HG02678 (cell line): ENCODE results near the gene HSD17B10.
A peak's percentile ranks its signal among the peaks of the same experiment; 100 is the strongest.
"Not testable (repeated sequence)": the region's sequence is repeated elsewhere in the genome, so short reads cannot be mapped to it uniquely, and the experiment has no call there.

ENCODE experiments used
- ATAC-seq: cut with Tn5 transposase; IDR thresholded peaks from one replicate; pipeline ENCODE4 v1.9.1; 2021; ENCODE audit warnings: mild to moderate bottlenecking, moderate library complexity; ENCODE audit not compliant: unreplicated experiment

The HSD17B10 gene

DNA sequence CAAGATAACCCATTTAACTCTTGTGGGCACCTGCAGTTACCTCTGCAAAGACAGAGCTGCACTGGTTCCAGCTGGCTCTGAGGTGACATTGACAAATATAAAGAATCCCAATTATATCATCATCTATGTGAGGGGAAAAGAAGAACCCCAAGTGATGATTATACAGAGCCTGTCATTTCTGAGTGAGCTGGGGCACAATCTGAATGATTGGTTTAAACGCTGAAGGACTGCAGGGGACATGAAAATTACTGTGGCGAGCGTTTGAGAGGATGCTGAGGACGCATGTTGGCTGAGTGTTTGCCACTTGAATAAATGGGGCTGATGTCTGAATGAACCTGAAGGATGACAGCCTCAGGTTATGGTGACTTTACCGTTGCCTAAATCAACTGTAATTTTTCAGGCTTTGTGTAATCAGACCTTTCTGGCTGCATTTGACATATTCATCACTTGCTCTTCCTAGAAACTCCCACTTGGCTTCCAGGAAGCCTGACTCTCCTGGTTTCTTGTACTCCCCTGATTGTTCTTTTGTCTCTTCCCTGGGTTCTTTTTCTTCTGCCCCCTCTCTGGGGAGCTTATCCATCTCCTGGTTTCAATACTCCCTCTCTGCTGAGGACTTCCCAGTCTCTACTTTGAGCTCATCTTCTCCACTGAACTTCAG, 4.1 kb upstream of the HSD17B10 start:
- no peak for ATAC-seq

DNA sequence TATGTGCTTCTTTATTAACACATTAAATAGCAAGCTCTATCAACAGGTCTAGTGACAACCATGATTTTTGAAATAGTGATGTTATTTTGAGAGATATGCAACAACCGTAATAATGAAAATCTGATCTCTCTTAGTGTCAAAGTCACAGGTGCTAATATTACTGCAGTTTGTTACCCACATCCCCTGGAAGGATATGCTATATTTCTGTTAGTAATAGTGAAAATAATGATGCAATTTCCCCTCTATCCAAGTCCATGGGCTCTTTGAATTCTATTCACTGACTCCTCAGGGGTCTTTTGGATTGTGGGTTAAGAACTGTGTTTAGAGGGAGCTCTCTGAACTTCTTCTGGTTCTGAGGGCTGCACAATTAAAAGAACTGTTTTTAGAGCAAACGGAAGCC, 3.0 kb upstream of the HSD17B10 start:
- ATAC-seq, result no peak

GRCh38 chrX:53435997-53436396, 1.8 kb upstream of the HSD17B10 start:
- peak; percentile 60 for ATAC-seq

DNA sequence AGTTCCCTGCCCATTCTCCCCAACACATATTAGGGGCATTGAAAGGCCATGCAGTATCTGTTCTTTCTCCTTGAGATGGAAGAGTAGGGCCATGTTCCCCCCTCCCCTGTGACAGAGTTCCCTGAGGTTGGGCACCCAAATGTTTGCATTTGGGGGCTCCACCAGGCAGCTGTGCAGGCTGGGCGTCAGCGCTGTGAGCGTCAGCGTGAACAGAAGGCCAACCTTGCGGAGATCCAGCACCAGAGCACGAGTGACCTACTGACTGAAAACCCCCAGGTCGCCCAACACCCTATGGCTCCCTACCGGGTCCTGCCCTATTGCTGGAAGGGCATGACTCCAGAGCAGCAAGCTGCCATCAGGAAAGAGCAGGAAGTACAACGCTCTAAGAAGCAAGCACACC, 3.9 kb downstream of the HSD17B10 start:
- no peak for ATAC-seq

DNA sequence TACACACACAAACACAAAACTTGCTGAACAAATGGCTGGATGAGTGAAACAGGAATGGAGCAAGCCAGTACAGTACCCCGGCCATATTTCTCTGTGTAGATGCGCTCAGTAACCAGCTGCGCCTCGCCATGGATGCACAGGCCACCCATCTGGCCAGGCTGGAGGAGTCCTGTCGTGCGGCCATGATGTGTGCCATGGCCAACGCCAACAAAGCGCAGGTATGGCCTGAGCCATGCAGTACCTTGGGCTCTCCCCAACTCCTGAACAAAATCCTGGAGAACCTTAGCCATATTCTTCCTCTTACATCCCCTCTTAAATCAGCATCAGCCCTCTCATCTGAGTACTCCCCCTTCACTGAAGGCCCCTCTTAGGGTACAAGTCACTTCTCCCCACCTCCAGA, 4.4 kb downstream of the HSD17B10 start:
- ATAC-seq, result no peak

DNA sequence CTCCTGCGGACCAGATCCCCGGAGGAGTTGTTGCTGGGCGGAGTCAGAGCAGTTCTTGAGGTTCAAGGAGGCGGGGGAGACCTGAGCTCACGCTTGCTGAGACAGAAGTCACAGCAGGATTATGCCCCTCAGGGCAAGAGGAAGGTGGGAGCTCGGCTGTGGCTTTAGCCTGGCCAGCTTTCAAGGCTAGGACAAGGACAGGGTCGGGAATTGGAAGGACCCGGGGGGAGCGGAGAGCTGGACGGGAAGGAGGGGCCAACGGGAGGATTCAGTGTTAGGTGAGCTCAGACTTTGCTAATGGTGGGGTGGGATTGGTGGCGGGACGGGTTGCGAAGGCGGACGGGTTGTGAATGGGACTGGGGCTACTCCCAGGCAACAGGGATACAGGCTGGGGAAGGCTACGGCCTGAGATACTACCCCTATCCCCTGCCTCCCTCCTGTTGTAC, 11.3 kb downstream of the HSD17B10 start, which contains the start of gene RIBC1:
Gene RIBC1 (plus strand): TSS at position 13 of the 446 bp plus-strand sequence. CDS start 3,404 bp downstream, outside the sequence.
- ATAC-seq, result no peak

DNA sequence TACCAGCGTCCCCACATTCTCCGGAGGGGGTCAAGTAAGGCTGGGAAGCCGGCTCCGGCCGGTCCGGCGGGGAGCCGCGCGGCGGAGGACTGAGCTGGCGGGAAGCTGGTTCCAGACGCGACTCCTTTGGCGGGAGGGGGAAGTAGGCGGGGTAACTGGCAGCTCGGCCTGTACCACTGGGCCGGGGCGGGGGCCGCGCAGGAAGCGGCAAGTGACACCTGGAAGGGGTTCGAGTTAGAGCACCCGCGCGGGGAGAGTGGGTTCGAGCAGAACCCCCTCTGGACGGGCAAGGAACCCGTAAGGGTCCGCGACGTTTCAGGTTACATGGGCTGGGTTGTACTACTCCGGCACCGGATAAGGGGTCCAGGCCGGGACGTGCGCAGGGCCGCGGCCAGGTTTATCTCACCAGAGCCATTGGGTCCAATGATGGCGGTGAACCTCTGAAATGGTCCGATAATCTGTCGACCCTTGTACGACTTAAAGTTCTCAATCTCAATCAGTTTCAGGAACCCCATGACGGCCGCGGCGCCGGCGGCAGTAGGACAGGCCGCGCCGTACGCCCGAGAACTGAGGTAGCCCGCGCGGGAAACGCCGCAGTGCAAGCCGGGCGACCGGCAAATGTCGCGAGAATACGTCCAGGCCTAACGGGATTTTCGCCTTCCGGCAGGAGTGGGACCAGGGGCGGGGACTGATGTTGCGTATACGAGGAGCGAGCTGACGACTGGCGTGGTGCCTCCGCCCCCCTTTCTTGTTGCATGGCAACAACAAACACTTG, 11.9 kb downstream of the HSD17B10 start, which contains the start of gene SMC1A:
Gene SMC1A (minus strand): TSS at position 569 of the 775 bp plus-strand sequence. CDS start 54 bp downstream, at position 515.
- ATAC-seq, result peak; percentile 93

DNA sequence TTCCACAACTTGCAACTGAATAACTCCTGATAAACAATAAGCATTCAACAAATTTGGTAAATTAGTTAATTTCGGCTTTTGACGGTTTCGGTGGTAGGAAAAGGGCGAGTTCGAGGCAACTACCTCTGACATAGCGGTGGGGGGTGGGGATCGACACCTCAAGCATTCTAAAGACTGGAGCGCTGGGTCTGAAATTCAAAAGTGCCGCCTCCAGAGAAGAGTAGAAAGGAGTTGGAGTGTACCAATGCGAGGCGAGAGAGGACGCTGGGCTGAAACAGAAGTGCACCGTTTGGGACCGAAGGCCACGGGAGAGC, 12.4 kb downstream of the HSD17B10 start:
- ATAC-seq, result peak; percentile 20

GRCh38 chrX:53421125-53421524, 13.0 kb downstream of the HSD17B10 start:
- no peak for ATAC-seq

- ATAC-seq, result not testable (repeated sequence)
Measured at GRCh38 chrX:53420351-53420750, 13.8 kb downstream of the HSD17B10 start.

DNA sequence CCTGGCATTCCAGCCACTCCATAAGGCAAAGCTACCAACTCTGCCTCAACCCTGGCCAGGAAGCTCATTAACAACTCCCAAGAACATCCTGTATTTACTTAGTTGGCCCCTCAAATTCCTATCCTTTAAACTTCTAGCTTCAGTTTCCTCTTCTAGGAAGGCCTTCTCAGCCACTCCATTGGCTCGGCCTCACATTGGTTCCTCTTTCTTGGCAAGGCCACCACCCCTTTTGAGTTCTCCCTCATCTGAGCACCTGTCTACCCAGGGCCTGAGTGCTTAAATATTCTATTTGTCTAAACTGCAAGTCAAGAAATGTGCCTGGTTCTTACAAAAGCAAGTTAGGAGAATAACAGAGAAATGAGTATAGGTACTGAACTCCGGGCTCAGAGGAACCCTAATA, 21.7 kb downstream of the HSD17B10 start:
- ATAC-seq, result no peak

- ATAC-seq, result no peak
Measured at GRCh38 chrX:53403535-53403934, 30.6 kb downstream of the HSD17B10 start.

DNA sequence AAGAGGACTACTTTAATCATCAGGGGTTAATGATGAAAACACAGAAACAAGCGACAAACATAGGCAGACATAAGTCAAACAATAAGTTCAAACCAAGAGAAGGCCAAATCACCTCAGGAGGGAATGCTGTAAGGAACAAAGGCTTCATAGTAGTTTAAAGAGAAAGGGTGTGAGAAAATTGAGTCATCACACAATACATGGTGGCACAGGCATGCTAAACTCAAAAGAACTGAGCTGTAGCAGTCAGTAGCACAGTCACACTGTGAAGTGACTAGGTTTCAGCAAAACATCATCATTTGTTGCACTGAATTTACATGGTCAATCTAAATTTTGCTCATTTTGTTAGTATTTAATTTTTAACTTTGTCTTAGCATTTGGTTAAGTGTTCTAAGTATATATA, 36.0 kb downstream of the HSD17B10 start:
- ATAC-seq, result no peak

- no peak for ATAC-seq
Measured at GRCh38 chrX:53395605-53396298, 38.4 kb downstream of the HSD17B10 start.

GRCh38 chrX:53383376-53384076, 50.6 kb downstream of the HSD17B10 start:
- ATAC-seq, result no peak
